Stomach (tissue), 4 donors: ENCODE results near the gene GRIK1.

Experiments used
- CTCF ChIP-seq, 7 experiments: fragments of 450-650 bp in 4 of 7; fragments of 200-600 bp in 3 of 7; sonication (generic) in 3 of 7; IDR thresholded peaks; one replicate each; pipeline ENCODE4 v1.5.1; 2016 to 2019; ENCODE audit warnings: antibody characterized with exemption in 7 of 7, control low read depth in 2 of 7, mild to moderate bottlenecking in 1 of 7
- EP300 ChIP-seq: sonication (generic); formaldehyde crosslinking; IDR thresholded peaks from one replicate; pipeline ENCODE4 v1.6.1; 2017; ENCODE audit warnings: antibody characterized with exemption
- POLR2A ChIP-seq, 4 donors: fragments of 450-650 bp; IDR thresholded peaks; one replicate each; pipeline ENCODE4 v1.6.1; 2016; ENCODE audit warnings: antibody characterized with exemption in 4 of 4, control low read depth in 2 of 4, mild to moderate bottlenecking in 1 of 4, moderate library complexity in 1 of 4
- POLR2AphosphoS5 ChIP-seq, 3 donors: sonication (generic); formaldehyde crosslinking; IDR thresholded peaks; one replicate each; pipeline ENCODE4 v1.6.1; 2016; ENCODE audit warnings: antibody characterized with exemption in 3 of 3

- TF ChIP-seq CTCF (IDR thresholded peaks at IDR 0.05): no peak
- no peak for TF ChIP-seq POLR2A (IDR thresholded peaks at IDR 0.05)
- TF ChIP-seq POLR2AphosphoS5 (IDR thresholded peaks at IDR 0.05): no peak
- TF ChIP-seq EP300: no peak
These were observed 48.0 kb upstream of the GRIK1 start for GRCh38 chr21:29987762-29988161.
